Ovary (tissue), 10 donors: ENCODE data around the gene PTPRN. TPM values are rescaled to one million over a fixed set of nuclear protein-coding genes. Genes with fewer than 3 reads are reported as not detected.

Source experiments
- DNase-seq, 5 donors: peaks; one replicate each; pipeline ENCODE4 v3.0.0-alpha.2; 2019 to 2020
- H3K27ac ChIP-seq, 2 donors: fragments of 200-600 bp; one replicate each; pipeline versions ENCODE4 v1.5.1 to v1.8.0; 2019 to 2022
- H3K27me3 ChIP-seq: fragments of 200-600 bp; one replicate; pipeline ENCODE4 v1.8.0; 2022
- H3K36me3 ChIP-seq: fragments of 200-600 bp; sonication (generic); one replicate; pipeline ENCODE4 v1.5.1; 2019
- H3K4me1 ChIP-seq: one replicate; pipeline ENCODE4 v1.8.1; 2013; ENCODE audit warnings: mild to moderate bottlenecking, moderate library complexity; ENCODE audit not compliant: insufficient read depth
- H3K4me3 ChIP-seq: fragments of 200-600 bp; sonication (generic); one replicate; pipeline ENCODE4 v1.5.1; 2017
- H3K9me3 ChIP-seq, 2 donors: fragments of 200-600 bp in 1 of 2; sonication (generic) in 1 of 2; one replicate each; pipeline versions ENCODE4 v1.5.1 to v1.8.1; 2013 to 2019; ENCODE audit warnings: mild to moderate bottlenecking in 1 of 2, moderate library complexity in 1 of 2
- EP300 ChIP-seq: sonication (generic); formaldehyde crosslinking; IDR thresholded peaks from one replicate; pipeline ENCODE4 v1.6.1; 2017; ENCODE audit warnings: antibody characterized with exemption
- POLR2A ChIP-seq: fragments of 450-650 bp; IDR thresholded peaks from one replicate; pipeline ENCODE4 v1.6.1; 2017; ENCODE audit warnings: antibody characterized with exemption, mild to moderate bottlenecking, moderate library complexity
- WGBS, 3 donors: extraction: QIAGEN DNeasy Blood & Tissue Kit in 1 of 3; methylation state at CpG; one replicate each; pipeline versions ENCODE4 v1.1.5 to v1.1.7; 2013 to 2017; 5-methylcytosine and 5-hydroxymethylcytosine counted together
- intact Hi-C, 4 donors: fragments of 100-400 bp; cut with DNase I; formaldehyde crosslinking; loops; one replicate each; pipeline versions ENCODE4 v1.11.0 to v1.15.1; 2022 to 2023
- long read RNA-seq, 3 donors: library from polyadenylated mRNA in 2 of 3; unstranded in 2 of 3; transcript quantifications; one replicate each; pipeline ENCODE4 v2.0.0 and lab custom pipeline, GENCODE V29; 2021 to 2026
- polyA plus RNA-seq, 2 donors: library from polyadenylated mRNA; stranded (reverse); fragments of 200-250 nt in 1 of 2; fragments of 350-450 nt in 1 of 2; fragmentation: Illumina TruSeq in 1 of 2; extraction: RNeasy Lipid Tissue Mini Kit (QIAGEN cat#74804) in 1 of 2; gene quantifications; one replicate each; pipeline ENCODE4 v1.2.3, GENCODE V29; 2013 to 2014
- total RNA-seq, 7 donors: library from RNA; depleted of rRNA in 2 of 7; stranded (reverse); fragments of >200 nt in 2 of 7; fragmentation: NEBNext Ultra II Directional in 3 of 7; extraction: Animal tissue kit (Norgen Biotek cat#: 25700) in 3 of 7; gene quantifications; one replicate each; pipeline versions ENCODE4 v1.1.0 to v1.2.4, GENCODE V29; 2016 to 2023
- TF ChIP-seq, protein P1 (sequence below), 3 donors: fragments of 450-650 bp in 2 of 3; fragments of 200-600 bp in 1 of 3; IDR thresholded peaks; one replicate each; pipeline versions ENCODE4 v1.5.1 to v1.8.0; 2016 to 2022; ENCODE audit warnings: antibody characterized with exemption in 3 of 3, mild to moderate bottlenecking in 1 of 3
- donor health status: DM: no; HTN: no; CAD: no; lungs with moderate emphysema.
- donor health status: DM: no; HTN: no; CAD: no.
- donor health status: Bipolar disorder and iron deficiency.
- donor health status: DM: yes; HTN: yes; CAD: no.
- donor health status: DM: no; HTN: no; CAD: no.
- donor health status: DM: yes; HTN: yes; CAD: no.

The PTPRN gene
- total RNA-seq: 1 to 10 TPM in 3 of 7 donors, under 1 TPM in 3, not detected in 1; 0.12 to 2.3 (median 0.82) TPM
- polyA plus RNA-seq: 1 to 10 TPM in 1 of 2 donors, under 1 TPM in 1; 0.08 to 1.3 TPM
- long read RNA-seq, donor 1, partial matches to known transcripts: 1 of 1 reads
- long read RNA-seq, donor 1, other reads (novel, unspliced or antisense): 0 of 1 reads
- long read RNA-seq, donor 2: 0 reads
- long read RNA-seq, donor 3: 0 reads

DNA sequence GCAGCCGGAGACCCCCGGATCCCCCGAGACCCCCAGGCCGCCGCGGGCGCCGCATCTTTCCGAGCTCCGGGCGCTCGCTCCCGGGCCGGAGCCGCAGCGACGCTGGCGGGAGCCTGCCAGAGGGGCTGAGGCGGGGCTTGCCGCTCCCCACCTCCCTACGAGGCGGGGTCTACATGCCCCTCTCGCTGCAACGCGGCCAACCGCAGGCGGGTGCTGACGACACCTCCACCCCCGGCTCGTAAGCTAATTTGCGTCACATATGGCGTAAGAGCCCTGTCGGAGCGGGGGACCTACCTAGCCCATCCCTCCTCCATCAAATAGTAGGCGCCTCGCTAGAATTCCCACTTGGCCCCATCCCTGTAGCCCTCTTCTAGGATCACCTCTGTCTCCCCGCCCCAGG, at the start of gene PTPRN:
Gene PTPRN (minus strand): TSS at position 124 of the 400 bp plus-strand sequence. CDS start 69 bp downstream, at position 55.
- Histone ChIP-seq H3K4me3 (no peak within 1 kb of the TSS), H3K27ac (no peak within 1 kb of the TSS), H3K9me3 (no peaks in the 10 kb centered on the region), H3K36me3 (no peaks in the 10 kb centered on the region), H3K27me3 (no peaks in the 10 kb centered on the region), H3K4me1 (peaks cover 1% of the 10 kb centered on the region)
- TF ChIP-seq, protein P1, sequence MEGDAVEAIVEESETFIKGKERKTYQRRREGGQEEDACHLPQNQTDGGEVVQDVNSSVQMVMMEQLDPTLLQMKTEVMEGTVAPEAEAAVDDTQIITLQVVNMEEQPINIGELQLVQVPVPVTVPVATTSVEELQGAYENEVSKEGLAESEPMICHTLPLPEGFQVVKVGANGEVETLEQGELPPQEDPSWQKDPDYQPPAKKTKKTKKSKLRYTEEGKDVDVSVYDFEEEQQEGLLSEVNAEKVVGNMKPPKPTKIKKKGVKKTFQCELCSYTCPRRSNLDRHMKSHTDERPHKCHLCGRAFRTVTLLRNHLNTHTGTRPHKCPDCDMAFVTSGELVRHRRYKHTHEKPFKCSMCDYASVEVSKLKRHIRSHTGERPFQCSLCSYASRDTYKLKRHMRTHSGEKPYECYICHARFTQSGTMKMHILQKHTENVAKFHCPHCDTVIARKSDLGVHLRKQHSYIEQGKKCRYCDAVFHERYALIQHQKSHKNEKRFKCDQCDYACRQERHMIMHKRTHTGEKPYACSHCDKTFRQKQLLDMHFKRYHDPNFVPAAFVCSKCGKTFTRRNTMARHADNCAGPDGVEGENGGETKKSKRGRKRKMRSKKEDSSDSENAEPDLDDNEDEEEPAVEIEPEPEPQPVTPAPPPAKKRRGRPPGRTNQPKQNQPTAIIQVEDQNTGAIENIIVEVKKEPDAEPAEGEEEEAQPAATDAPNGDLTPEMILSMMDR (IDR thresholded peaks at IDR 0.05): no peak
- TF ChIP-seq EP300 (no peak), POLR2A (no peak)
- DNase-seq: no peak
- intact Hi-C loops: no loop called here
- WGBS, 3 donors: 1 to 3% (median 1%) methylated on average over 17 to 37 of the region's 37 CpGs

GRCh38 chr2:219358170-219359075, 49.2 kb upstream of the PTPRN start:
- no peaks in the 10 kb centered on the region for H3K4me1 ChIP-seq
- TF ChIP-seq, protein P1 (IDR thresholded peaks at IDR 0.05): no peak
- TF ChIP-seq EP300 (no peak), POLR2A (no peak)
- H3K27ac ChIP-seq: no peak overlapping the region
- H3K27me3 ChIP-seq: no peaks in the 10 kb centered on the region
- no peaks in the 10 kb centered on the region for H3K9me3 ChIP-seq
- no peak overlapping the region for H3K4me3 ChIP-seq
- intact Hi-C loops: no loop called here
- 1 to 3% (median 2%) methylated on average over 50 to 66 of the region's 66 CpGs for WGBS, 3 donors
- no peaks in the 10 kb centered on the region for H3K36me3 ChIP-seq
- no peak for DNase-seq

- no peaks in the 10 kb centered on the region for H3K4me1 ChIP-seq
- DNase-seq: no peak
- no peaks in the 10 kb centered on the region for H3K9me3 ChIP-seq
- no peaks in the 10 kb centered on the region for H3K27me3 ChIP-seq
- WGBS, 3 donors: 77 to 89% (median 83%) methylated on average over 1 of the region's 1 CpG
- no peak overlapping the region for H3K4me3 ChIP-seq
- no peak overlapping the region for H3K27ac ChIP-seq
- intact Hi-C loops: no loop called here
- TF ChIP-seq POLR2A: no peak
- no peak for TF ChIP-seq EP300
- H3K36me3 ChIP-seq: no peaks in the 10 kb centered on the region
These were observed 47.6 kb upstream of the PTPRN start for GRCh38 chr2:219356834-219357233.

DNA sequence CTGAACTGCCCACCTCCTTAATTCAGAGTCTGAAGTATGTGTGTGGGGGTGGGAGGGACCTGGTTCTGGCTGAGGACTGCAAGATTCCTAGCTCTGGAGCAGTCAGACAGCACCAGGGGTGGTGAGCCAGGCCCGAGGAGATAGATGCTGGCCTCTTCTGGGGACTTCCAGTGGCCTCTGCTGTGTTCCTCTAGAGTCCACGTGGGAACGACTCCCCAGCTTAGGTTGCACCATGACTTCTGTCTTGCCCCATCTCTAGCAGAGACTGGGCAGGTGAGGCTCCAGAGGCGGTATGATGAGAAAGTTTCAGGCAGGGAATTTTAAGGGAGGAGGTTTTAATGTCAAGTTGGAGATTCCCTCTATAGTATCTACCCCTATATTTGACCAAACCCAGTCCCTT, 45.4 kb upstream of the PTPRN start:
- Histone ChIP-seq H3K27ac (no peak overlapping the region), H3K9me3 (no peaks in the 10 kb centered on the region), H3K27me3 (no peaks in the 10 kb centered on the region), H3K4me1 (no peaks in the 10 kb centered on the region), H3K36me3 (no peaks in the 10 kb centered on the region), H3K4me3 (no peak overlapping the region)
- 54 to 69% (median 64%) methylated on average over 4 of the region's 4 CpGs for WGBS, 3 donors
- intact Hi-C loops: no loop called here
- no peak for TF ChIP-seq EP300
- TF ChIP-seq, protein P1 (IDR thresholded peaks at IDR 0.05): no peak
- TF ChIP-seq POLR2A: no peak
- DNase-seq: no peak

- no peaks in the 10 kb centered on the region for H3K27me3 ChIP-seq
- H3K9me3 ChIP-seq: no peaks in the 10 kb centered on the region
- no peak overlapping the region for H3K4me3 ChIP-seq
- H3K4me1 ChIP-seq: no peaks in the 10 kb centered on the region
- intact Hi-C loops: no loop called here
- 69 to 85% (median 80%) methylated on average over 5 of the region's 5 CpGs for WGBS, 3 donors
- TF ChIP-seq POLR2A (no peak), EP300 (no peak)
- TF ChIP-seq, protein P1 (IDR thresholded peaks at IDR 0.05): no peak
- no peak overlapping the region for H3K27ac ChIP-seq
- H3K36me3 ChIP-seq: no peaks in the 10 kb centered on the region
- DNase-seq: no peak
These were observed 43.9 kb upstream of the PTPRN start for GRCh38 chr2:219353129-219353528.
